GM03348 (cell line): ENCODE measurements around the gene RASGRF1.
"Not testable (repeated sequence)": the region's sequence is repeated elsewhere in the genome, so short reads cannot be mapped to it uniquely, and the experiment has no call there.

Experiments
- DNase-seq: peaks from one replicate; pipeline ENCODE4 v3.0.0; 2012; ENCODE audit warnings: low spot score

Gene RASGRF1

GRCh38 chr15:79006071-79006470 is 84.5 kb downstream of the RASGRF1 start:
- no peak for DNase-seq

GRCh38 chr15:79004336-79004735 is 86.2 kb downstream of the RASGRF1 start:
- DNase-seq = peak; percentile 84

- no peak for DNase-seq
Measured at GRCh38 chr15:79003896-79004295, 86.7 kb downstream of the RASGRF1 start.

GRCh38 chr15:79003301-79003700 is 87.3 kb downstream of the RASGRF1 start:
- peak; percentile 43 for DNase-seq

- no peak for DNase-seq
Measured at GRCh38 chr15:79002581-79002980, 88.0 kb downstream of the RASGRF1 start.

- DNase-seq = no peak
Measured at GRCh38 chr15:78999636-79000035, 90.9 kb downstream of the RASGRF1 start.

- no peak for DNase-seq
Measured at GRCh38 chr15:78998526-78998925, 92.1 kb downstream of the RASGRF1 start.

GRCh38 chr15:78997981-78998499 is 92.5 kb downstream of the RASGRF1 start:
- DNase-seq = no peak

GRCh38 chr15:78996894-78997275 is 93.7 kb downstream of the RASGRF1 start:
- no peak for DNase-seq

GRCh38 chr15:78995921-78996893 is 94.4 kb downstream of the RASGRF1 start:
- no peak for DNase-seq

- DNase-seq = not testable (repeated sequence)
Measured at GRCh38 chr15:78995161-78995560, 95.4 kb downstream of the RASGRF1 start.

- DNase-seq = no peak
Measured at GRCh38 chr15:78993931-78994530, 96.5 kb downstream of the RASGRF1 start.

- DNase-seq = no peak
Measured at GRCh38 chr15:78993257-78993930, 97.2 kb downstream of the RASGRF1 start.

GRCh38 chr15:78992416-78993256 is 97.9 kb downstream of the RASGRF1 start:
- no peak for DNase-seq

GRCh38 chr15:78991879-78992278 is 98.7 kb downstream of the RASGRF1 start:
- no peak for DNase-seq

- no peak for DNase-seq
Measured at GRCh38 chr15:78991476-78991875, 99.1 kb downstream of the RASGRF1 start.

GRCh38 chr15:78990278-78990677 is 100.3 kb downstream of the RASGRF1 start:
- no peak for DNase-seq

- DNase-seq = no peak
Measured at GRCh38 chr15:78989701-78990240, 100.8 kb downstream of the RASGRF1 start.

GRCh38 chr15:78988361-78988911 is 102.1 kb downstream of the RASGRF1 start:
- peak; percentile 96 for DNase-seq

- DNase-seq = no peak
Measured at GRCh38 chr15:78987556-78988360, 102.8 kb downstream of the RASGRF1 start.
